ENCODE data around the gene ITPR1.
A peak's percentile ranks its signal among the peaks of the same experiment; 100 is the strongest.

The ITPR1 gene

DNA sequence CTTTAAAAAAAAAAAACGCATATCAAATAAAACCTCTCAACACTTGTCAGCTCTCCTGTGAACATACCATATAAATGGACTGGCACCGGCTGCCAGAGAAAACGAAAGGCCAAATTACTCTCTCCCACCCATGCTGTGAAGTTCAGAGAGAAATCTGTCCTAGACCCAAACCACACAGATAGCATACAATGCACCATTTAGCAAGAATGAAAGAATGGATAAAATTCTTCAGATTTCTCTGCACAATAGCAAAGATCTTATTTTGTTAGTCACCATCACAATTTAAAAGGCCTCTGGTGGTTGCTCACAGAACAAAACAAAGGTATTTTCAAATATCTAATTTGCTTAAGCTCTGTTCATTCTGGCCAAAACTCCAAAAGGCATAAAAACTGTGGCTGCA lies 392.2 kb downstream of the ITPR1 start:
- TF ChIP-seq, protein P1, sequence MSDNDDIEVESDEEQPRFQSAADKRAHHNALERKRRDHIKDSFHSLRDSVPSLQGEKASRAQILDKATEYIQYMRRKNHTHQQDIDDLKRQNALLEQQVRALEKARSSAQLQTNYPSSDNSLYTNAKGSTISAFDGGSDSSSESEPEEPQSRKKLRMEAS (IDR thresholded peaks at IDR 0.05; ENCODE audit: low read depth, low read length), result no peak
- TF ChIP-seq POLR2A (IDR thresholded peaks at IDR 0.05; ENCODE audit: extremely low read depth, insufficient read length), result no peak
- no peak for TF ChIP-seq MYC (IDR thresholded peaks at IDR 0.05; ENCODE audit: low read depth, low read length)
- TF ChIP-seq, protein P2, sequence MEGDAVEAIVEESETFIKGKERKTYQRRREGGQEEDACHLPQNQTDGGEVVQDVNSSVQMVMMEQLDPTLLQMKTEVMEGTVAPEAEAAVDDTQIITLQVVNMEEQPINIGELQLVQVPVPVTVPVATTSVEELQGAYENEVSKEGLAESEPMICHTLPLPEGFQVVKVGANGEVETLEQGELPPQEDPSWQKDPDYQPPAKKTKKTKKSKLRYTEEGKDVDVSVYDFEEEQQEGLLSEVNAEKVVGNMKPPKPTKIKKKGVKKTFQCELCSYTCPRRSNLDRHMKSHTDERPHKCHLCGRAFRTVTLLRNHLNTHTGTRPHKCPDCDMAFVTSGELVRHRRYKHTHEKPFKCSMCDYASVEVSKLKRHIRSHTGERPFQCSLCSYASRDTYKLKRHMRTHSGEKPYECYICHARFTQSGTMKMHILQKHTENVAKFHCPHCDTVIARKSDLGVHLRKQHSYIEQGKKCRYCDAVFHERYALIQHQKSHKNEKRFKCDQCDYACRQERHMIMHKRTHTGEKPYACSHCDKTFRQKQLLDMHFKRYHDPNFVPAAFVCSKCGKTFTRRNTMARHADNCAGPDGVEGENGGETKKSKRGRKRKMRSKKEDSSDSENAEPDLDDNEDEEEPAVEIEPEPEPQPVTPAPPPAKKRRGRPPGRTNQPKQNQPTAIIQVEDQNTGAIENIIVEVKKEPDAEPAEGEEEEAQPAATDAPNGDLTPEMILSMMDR (IDR thresholded peaks at IDR 0.05; ENCODE audit: low read depth, low read length), result no peak
- no peak for DNase-seq (ENCODE audit: low read depth)
- no peak overlapping the region for H3K4me3 ChIP-seq (ENCODE audit: low read depth, low read length)

DNA sequence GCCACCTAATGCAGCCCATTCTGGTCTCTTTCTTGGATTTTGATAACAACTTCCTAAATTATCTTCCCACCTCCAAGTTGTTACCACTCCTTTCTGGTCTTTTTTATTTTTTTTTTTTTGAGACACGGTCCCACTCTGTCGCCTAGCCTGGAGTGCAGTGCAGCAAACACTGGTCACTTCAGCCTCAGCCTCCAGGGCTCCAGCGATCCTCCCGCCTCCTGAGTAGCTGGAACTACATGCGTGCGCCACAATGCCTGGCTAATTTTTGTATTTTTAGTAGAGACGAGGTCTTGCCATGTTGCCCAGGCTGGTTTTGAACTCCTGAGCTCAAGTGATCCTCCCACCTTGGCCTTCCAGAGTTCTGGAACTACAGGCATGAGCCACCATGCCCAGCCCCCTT lies 393.3 kb downstream of the ITPR1 start:
- no peak for TF ChIP-seq MYC (IDR thresholded peaks at IDR 0.05; ENCODE audit: low read depth, low read length)
- TF ChIP-seq, protein P1 (IDR thresholded peaks at IDR 0.05; ENCODE audit: low read depth, low read length), result no peak
- TF ChIP-seq POLR2A (IDR thresholded peaks at IDR 0.05; ENCODE audit: extremely low read depth, insufficient read length), result no peak
- TF ChIP-seq, protein P2 (IDR thresholded peaks at IDR 0.05; ENCODE audit: low read depth, low read length), result no peak
- H3K4me3 ChIP-seq (ENCODE audit: low read depth, low read length), result no peak overlapping the region
- DNase-seq (ENCODE audit: low read depth), result no peak

DNA sequence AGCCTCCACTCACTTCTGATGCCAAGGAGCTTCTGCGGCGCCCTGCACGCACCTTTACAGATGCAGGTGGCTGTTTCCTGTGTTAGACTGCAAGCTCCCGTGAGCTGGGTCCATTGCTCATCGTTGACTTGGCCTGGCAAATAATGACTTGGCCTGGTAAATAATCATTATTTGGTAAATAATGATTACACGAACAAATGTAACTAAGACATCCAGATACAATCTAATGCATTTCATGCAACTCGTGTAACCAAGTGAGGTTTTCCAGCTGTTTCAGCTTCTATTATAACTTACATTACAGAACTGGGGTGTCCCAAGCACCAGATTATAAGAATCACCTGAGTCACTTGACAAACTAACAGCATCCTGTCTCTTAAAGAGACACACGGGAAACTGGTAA lies 394.0 kb downstream of the ITPR1 start:
- no peak overlapping the region for H3K4me3 ChIP-seq (ENCODE audit: low read depth, low read length)
- TF ChIP-seq, protein P1 (IDR thresholded peaks at IDR 0.05; ENCODE audit: low read depth, low read length), result no peak
- TF ChIP-seq POLR2A (IDR thresholded peaks at IDR 0.05; ENCODE audit: extremely low read depth, insufficient read length) (no peak), MYC (IDR thresholded peaks at IDR 0.05; ENCODE audit: low read depth, low read length) (no peak)
- TF ChIP-seq, protein P2 (IDR thresholded peaks at IDR 0.05; ENCODE audit: low read depth, low read length), result no peak

DNA sequence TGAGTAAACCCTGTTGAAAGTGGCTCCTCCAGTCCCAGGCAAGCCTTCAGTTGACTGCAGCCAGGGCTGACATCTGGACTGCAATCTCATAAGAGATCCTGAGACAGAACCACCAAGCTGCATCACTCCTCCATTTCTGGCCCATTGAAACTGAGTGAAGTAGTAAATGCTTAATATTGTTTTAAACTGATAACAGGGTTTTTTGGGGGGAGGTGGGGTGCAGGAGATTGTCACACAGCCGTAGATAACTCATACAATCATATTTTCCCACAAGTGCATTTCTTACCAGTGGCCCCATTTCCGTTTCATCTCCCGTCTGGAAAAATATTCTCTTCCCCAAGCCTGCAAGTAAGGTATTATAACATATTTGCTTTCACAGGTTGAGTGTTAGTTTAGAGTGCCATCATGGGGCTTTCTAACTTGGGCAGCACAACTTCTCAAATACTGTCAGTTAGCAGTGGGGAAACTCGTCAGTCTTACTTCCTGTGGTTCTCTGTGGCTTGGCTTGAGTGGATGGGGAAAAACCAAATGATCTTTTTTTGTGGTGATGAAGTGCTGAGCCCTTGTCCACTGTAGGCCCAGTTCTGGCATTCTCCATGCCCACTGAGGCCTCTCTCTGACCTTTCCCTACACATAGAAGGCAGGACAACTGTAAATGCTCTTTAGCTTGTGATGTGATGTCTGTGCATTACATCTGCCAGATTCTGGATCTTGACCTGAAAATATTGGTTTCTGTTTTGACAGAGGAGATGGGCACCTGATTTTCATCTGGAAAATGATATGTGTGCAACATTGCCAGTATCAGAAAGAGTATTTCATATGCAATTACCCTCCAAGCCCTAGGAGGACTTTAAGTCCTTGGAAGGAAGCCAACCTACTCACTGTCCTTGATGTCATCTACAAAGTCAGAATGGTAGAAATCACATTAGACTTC lies 396.0 kb downstream of the ITPR1 start:
- DNase-seq (ENCODE audit: low read depth), result peak; percentile 41
- TF ChIP-seq MYC (IDR thresholded peaks at IDR 0.05; ENCODE audit: low read depth, low read length), result no peak
- TF ChIP-seq, protein P1 (IDR thresholded peaks at IDR 0.05; ENCODE audit: low read depth, low read length), result no peak
- no peak for TF ChIP-seq POLR2A (IDR thresholded peaks at IDR 0.05; ENCODE audit: extremely low read depth, insufficient read length)
- TF ChIP-seq, protein P2 (IDR thresholded peaks at IDR 0.05; ENCODE audit: low read depth, low read length), result no peak

More for the DNA sequence above, 394.0 kb downstream of the ITPR1 start:
- DNase-seq (ENCODE audit: low read depth), result no peak

DNA sequence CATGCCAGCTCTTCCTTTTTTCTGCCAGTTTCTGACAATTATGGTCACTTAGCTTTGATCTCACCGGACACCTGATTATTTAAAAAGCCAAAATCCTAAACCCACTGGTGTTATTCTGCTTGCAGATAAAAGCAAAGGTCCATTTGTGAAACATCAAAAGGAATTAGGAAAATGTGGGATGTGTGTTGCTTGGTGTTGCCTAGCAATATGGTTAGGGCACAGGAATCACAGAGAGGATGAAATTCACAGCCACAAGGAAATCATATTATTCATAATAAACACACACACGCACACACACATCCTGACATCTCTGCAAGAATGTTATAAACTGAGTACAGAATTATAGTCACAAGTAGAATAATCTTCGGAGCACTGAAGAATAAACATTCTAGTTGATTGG lies 396.7 kb downstream of the ITPR1 start:
- no peak overlapping the region for H3K4me3 ChIP-seq (ENCODE audit: low read depth, low read length)
- no peak for TF ChIP-seq MYC (IDR thresholded peaks at IDR 0.05; ENCODE audit: low read depth, low read length)
- no peak for TF ChIP-seq POLR2A (IDR thresholded peaks at IDR 0.05; ENCODE audit: extremely low read depth, insufficient read length)
- TF ChIP-seq, protein P2 (IDR thresholded peaks at IDR 0.05; ENCODE audit: low read depth, low read length), result no peak
- TF ChIP-seq, protein P1 (IDR thresholded peaks at IDR 0.05; ENCODE audit: low read depth, low read length), result no peak
- DNase-seq (ENCODE audit: low read depth), result no peak

More for the DNA sequence above, 396.0 kb downstream of the ITPR1 start:
- H3K4me3 ChIP-seq (ENCODE audit: low read depth, low read length), result no peak overlapping the region

Data from NB4 (cell line).